BLaER1 treated with 17β-estradiol and CSF1 and Interleukin-3, amounts not matched to agents 10 nM and 100 nM (cell line): Measurements from ENCODE around the gene BCAR3.
"Not testable (repeated sequence)": the region's sequence is repeated elsewhere in the genome, so short reads cannot be mapped to it uniquely, and the experiment has no call there.

ENCODE experiments used
- H3K27ac ChIP-seq, 11 experiments: shearing (Covaris generic); formaldehyde crosslinking; 2 replicates each; pipeline ENCODE4 v1.8.1; 2022
- H3K27me3 ChIP-seq, 11 experiments: shearing (Covaris generic); formaldehyde crosslinking; 2 replicates each; pipeline ENCODE4 v1.8.1; 2022
- H3K36me3 ChIP-seq, 11 experiments: shearing (Covaris generic); formaldehyde crosslinking; 2 replicates each; pipeline ENCODE4 v1.8.1; 2022
- H3K4me1 ChIP-seq, 10 experiments: shearing (Covaris generic); formaldehyde crosslinking; 2 replicates each; pipeline ENCODE4 v1.8.1; 2022
- H3K4me2 ChIP-seq, 11 experiments: shearing (Covaris generic); formaldehyde crosslinking; 2 replicates each; pipeline ENCODE4 v1.8.1; 2022
- H3K4me3 ChIP-seq, 10 experiments: shearing (Covaris generic); formaldehyde crosslinking; 2 replicates each; pipeline ENCODE4 v1.8.1; 2022
- H3K9ac ChIP-seq, 11 experiments: shearing (Covaris generic); formaldehyde crosslinking; 2 replicates each; pipeline ENCODE4 v1.8.1; 2022
- H3K9me3 ChIP-seq, 11 experiments: shearing (Covaris generic); formaldehyde crosslinking; replicated peaks in 1 of 11; 2 replicates each; pipeline ENCODE4 v1.8.1; 2022
- H4K20me1 ChIP-seq, 11 experiments: shearing (Covaris generic); formaldehyde crosslinking; 2 replicates each; pipeline ENCODE4 v1.8.1; 2022
- Cebpa-rat ChIP-seq, 11 experiments: shearing (Covaris generic); IDR thresholded peaks; 2 replicates each; pipeline ENCODE4 v1.8.1; 2022

BCAR3 gene

GRCh38 chr1:93554883-93555872 lies 126.5 kb downstream of the BCAR3 start:
- Histone ChIP-seq H3K27ac (no peak overlapping the region), H3K4me3 (no peak overlapping the region), H3K4me2 (no peak overlapping the region), H3K9me3 (peaks cover 0 to 13% (median 8%) of the 10 kb centered on the region in 11 experiments; a peak in 15 of 22 replicates), H3K4me1 (peaks cover 0 to 37% (median 11%) of the 10 kb centered on the region in 10 experiments; a peak in 14 of 20 replicates), H4K20me1 (peaks cover 0 to 9% (median 0%) of the 10 kb centered on the region in 11 experiments; a peak in 2 of 22 replicates), H3K36me3 (peaks cover 29 to 88% (median 63%) of the 10 kb centered on the region in 11 experiments; a peak in 21 of 22 replicates), H3K27me3 (no peaks in the 10 kb centered on the region), H3K9ac (no peak overlapping the region)
- TF ChIP-seq Cebpa-rat (IDR thresholded peaks at IDR 0.05), result no peak

DNA sequence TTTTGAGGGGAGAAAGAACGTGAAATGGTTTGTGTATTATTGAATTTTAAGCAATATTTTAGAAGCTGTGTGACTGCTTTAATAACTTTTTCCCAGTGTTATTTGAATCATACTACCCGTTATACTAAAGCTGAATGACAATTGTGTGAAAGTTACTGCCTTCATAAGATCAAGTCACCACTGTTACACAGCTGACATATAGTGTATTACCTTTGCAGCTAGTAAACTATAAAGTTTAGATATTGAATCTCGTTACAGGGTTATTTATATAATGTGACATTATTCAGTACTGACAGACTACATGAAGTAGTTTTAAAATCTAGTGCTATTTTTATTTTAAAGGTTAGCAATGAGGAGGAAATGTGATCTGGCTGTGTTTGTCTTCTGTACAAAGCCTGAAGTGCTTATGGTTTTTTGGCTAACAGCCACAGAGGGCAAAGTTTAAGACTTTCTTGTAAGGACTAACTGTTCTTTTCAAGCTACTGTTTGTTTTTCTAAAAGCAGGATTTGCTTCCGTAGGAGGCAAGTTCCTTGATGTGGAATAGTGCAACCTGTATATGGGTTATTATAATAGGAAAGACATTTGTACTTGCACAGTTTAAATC lies 127.6 kb downstream of the BCAR3 start:
- H3K36me3 ChIP-seq, result peaks cover 33 to 88% (median 64%) of the 10 kb centered on the region in 11 experiments; a peak in 21 of 22 replicates

DNA sequence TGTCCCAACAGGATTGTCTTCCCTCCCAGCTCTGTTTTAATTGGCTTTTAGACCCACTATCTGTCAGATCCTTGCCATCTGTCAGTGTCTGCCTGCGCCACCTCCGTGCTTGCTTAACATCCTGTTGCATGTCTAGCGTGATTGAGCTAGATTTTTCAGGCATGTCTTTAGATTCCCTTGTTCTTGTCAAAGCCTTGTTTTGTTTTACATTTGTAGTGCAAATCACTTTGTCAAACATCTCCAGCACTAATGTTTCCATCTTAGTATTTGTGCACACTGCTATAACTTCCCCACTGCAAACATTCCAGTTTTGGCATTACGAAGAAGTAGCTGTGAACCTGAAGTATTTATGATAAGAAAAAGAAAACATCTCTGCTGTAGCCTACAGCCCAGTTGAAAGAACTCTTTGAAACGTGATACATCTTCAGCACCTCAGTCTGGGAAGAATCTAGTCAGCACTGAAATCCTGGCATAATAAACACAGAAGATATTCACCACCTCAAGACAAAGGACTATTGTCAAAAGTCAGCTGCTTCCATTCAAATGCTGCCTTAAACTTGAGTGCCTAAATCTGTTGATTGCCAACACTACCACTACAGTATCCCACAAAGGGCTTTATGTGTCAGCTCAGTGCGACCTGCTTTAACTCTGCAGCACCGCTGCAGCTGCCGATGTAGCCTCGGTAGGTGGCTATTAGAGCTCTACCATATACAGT lies 128.7 kb downstream of the BCAR3 start:
- H3K36me3 ChIP-seq, result peaks cover 40 to 88% (median 64%) of the 10 kb centered on the region in 11 experiments; a peak in 21 of 22 replicates
- peaks cover 0 to 3% (median 0%) of the 10 kb centered on the region in 11 experiments; a peak in 2 of 22 replicates for H3K9me3 ChIP-seq
- no peak overlapping the region for H3K9ac ChIP-seq
- no peak overlapping the region for H3K27ac ChIP-seq
- peak overlapping the region in 1 of 11 experiments; percentile 44; a peak in 1 of 22 replicates for H3K4me2 ChIP-seq
- H3K27me3 ChIP-seq, result no peaks in the 10 kb centered on the region
- no peaks in the 10 kb centered on the region for H4K20me1 ChIP-seq
- TF ChIP-seq Cebpa-rat (IDR thresholded peaks at IDR 0.05), result no peak
- H3K4me3 ChIP-seq, result no peak overlapping the region
- peaks cover 0 to 33% (median 2%) of the 10 kb centered on the region in 10 experiments; a peak in 9 of 20 replicates for H3K4me1 ChIP-seq

More for the DNA sequence above, 127.6 kb downstream of the BCAR3 start:
- not testable (repeated sequence) for H3K4me3 ChIP-seq, H3K9ac ChIP-seq, H3K4me2 ChIP-seq, H3K27ac ChIP-seq, H3K27me3 ChIP-seq, H4K20me1 ChIP-seq
- Histone ChIP-seq H3K9me3 (peaks cover 0 to 13% (median 8%) of the 10 kb centered on the region in 11 experiments; a peak in 15 of 22 replicates), H3K4me1 (peaks cover 0 to 40% (median 5%) of the 10 kb centered on the region in 10 experiments; a peak in 14 of 20 replicates)

- Histone ChIP-seq H4K20me1 (no peaks in the 10 kb centered on the region), H3K4me1 (peaks cover 0 to 30% (median 2%) of the 10 kb centered on the region in 10 experiments; a peak in 9 of 20 replicates), H3K36me3 (peaks cover 48 to 95% (median 76%) of the 10 kb centered on the region in 11 experiments), H3K4me2 (peak overlapping the region in 2 of 11 experiments; percentile 48 to 57; a peak in 4 of 22 replicates), H3K9me3 (no peaks in the 10 kb centered on the region), H3K27me3 (no peaks in the 10 kb centered on the region), H3K27ac (no peak overlapping the region), H3K4me3 (no peak overlapping the region), H3K9ac (no peak overlapping the region)
- no peak for TF ChIP-seq Cebpa-rat (IDR thresholded peaks at IDR 0.05)
Measured at GRCh38 chr1:93549811-93550210, 131.8 kb downstream of the BCAR3 start.

DNA sequence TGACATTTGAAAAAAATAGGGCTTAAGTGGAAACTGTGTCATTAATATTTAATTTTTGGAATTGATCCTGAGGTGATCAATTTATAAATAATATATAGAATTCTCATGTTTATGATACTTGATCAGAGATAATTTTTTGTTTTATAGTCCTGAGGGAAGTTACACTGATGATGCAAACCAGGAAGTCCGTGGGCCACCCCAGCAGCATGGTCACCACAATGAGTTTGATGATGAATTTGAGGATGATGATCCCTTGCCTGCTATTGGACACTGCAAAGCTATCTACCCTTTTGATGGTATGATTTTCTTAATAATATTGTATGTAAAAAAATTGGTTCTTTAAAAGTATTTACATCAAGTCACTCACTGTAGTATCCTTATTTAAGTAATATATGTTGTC lies 132.5 kb downstream of the BCAR3 start:
- no peak for TF ChIP-seq Cebpa-rat (IDR thresholded peaks at IDR 0.05)
- no peak overlapping the region for H3K9ac ChIP-seq
- no peaks in the 10 kb centered on the region for H3K27me3 ChIP-seq
- no peaks in the 10 kb centered on the region for H3K9me3 ChIP-seq
- peak overlapping the region in 1 of 11 experiments; percentile 57; a peak in 2 of 22 replicates for H3K4me2 ChIP-seq
- peaks cover 0 to 30% (median 2%) of the 10 kb centered on the region in 10 experiments; a peak in 9 of 20 replicates for H3K4me1 ChIP-seq
- H3K36me3 ChIP-seq, result peaks cover 54 to 98% (median 77%) of the 10 kb centered on the region in 11 experiments
- no peak overlapping the region for H3K27ac ChIP-seq
- no peak overlapping the region for H3K4me3 ChIP-seq
- no peaks in the 10 kb centered on the region for H4K20me1 ChIP-seq

DNA sequence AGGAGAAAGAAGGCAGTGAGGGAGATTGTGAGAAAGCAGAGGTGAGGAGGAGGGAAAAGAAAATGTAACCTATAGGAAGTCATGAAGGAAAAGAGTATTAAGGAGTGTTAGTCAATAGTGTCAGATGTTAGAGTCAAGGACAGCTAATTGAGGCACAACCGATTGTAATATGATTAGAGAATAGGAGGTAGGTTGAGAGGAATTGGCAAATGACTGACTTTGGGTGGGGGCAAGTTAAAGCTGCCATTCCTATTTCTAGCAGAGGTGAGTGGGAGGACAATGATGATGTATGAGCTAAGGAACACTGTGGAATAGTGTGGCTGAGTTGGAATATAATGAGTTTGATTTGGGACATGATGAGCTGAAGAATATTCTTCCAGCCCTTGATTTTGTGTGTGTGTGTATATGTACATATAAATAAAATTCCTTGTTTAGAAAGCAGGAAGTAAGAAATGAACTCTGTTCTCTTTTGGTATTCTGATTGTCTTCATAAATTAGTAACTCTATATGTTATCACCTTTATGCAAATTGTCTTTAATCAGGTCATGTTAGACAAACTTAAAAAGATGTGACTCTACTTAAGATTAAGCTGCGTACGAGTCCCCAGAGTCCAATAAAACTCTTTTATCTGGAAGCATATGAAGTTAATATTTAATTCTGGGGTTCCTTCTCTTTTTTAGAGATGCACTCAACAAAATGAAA lies 135.3 kb downstream of the BCAR3 start:
- H3K9me3 ChIP-seq, result no peaks in the 10 kb centered on the region
- H3K36me3 ChIP-seq, result peaks cover 53 to 95% (median 66%) of the 10 kb centered on the region in 11 experiments

DNA sequence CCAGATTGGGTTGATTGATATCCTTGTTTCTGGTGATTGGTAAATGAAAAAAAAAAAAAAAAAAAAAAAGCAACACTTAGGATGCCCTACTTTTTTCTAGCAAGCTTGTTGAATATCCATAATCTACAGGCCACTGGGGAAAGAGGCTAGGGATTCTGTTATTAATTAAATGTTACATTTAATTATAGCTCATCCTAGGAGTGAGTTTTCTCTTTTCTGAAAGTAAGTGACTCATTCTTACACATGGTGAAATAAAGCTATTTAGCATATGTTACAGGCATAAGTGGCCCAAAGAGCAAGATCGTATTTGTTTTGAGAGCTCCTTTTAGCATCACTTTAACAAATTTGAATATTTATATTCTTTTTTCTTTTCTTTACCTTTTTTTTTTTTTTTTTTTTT lies 139.2 kb downstream of the BCAR3 start:
- Histone ChIP-seq H3K36me3 (peaks cover 21 to 64% (median 38%) of the 10 kb centered on the region in 11 experiments; a peak in 21 of 22 replicates), H3K27ac (no peak overlapping the region), H3K9me3 (no peaks in the 10 kb centered on the region), H3K4me3 (no peak overlapping the region), H4K20me1 (no peaks in the 10 kb centered on the region), H3K4me1 (no peaks in the 10 kb centered on the region), H3K27me3 (no peaks in the 10 kb centered on the region), H3K9ac (no peak overlapping the region), H3K4me2 (no peak overlapping the region)
- TF ChIP-seq Cebpa-rat (IDR thresholded peaks at IDR 0.05), result no peak

More for the DNA sequence above, 135.3 kb downstream of the BCAR3 start:
- no peak for TF ChIP-seq Cebpa-rat (IDR thresholded peaks at IDR 0.05)
- Histone ChIP-seq H3K4me3 (no peak overlapping the region), H3K4me2 (no peak overlapping the region), H4K20me1 (no peaks in the 10 kb centered on the region), H3K27ac (no peak overlapping the region), H3K27me3 (no peaks in the 10 kb centered on the region), H3K9ac (no peak overlapping the region), H3K4me1 (peaks cover 0 to 20% (median 2%) of the 10 kb centered on the region in 10 experiments; a peak in 9 of 20 replicates)

DNA sequence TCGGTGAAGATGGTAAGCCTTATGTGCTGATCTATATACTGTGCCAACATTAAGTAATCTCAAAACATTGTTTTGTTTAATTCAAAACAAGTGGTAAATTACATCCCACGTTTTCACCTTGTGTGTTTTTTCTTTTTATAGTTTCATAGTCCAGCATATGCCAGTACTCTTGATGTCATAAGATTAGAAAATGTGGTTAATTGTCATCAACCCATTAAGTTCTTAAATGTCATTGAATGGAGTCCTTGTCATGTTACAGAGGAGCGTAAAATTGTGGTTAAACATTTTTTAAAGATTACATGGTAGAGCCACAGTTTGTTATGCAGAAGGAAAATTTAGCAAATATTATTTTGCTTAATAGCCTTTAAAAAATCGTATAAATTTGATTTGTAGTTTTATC lies 140.6 kb downstream of the BCAR3 start:
- no peak for TF ChIP-seq Cebpa-rat (IDR thresholded peaks at IDR 0.05)
- Histone ChIP-seq H3K36me3 (peaks cover 18 to 62% (median 33%) of the 10 kb centered on the region in 11 experiments; a peak in 18 of 22 replicates), H3K9ac (no peak overlapping the region)

More for the DNA sequence above, 140.6 kb downstream of the BCAR3 start:
- Histone ChIP-seq H3K9me3 (no peaks in the 10 kb centered on the region), H4K20me1 (no peaks in the 10 kb centered on the region), H3K4me2 (no peak overlapping the region), H3K27me3 (no peaks in the 10 kb centered on the region), H3K27ac (no peak overlapping the region), H3K4me1 (no peaks in the 10 kb centered on the region), H3K4me3 (no peak overlapping the region)
